PC-9 (cell line): ENCODE measurements around the gene STX16.

Experiments used
- CTCF ChIP-seq: fragments of 200-600 bp; sonication (generic); conservative IDR thresholded peaks from 2 replicates; pipeline ENCODE4 v1.6.1; 2017; ENCODE audit warnings: mixed run types, antibody characterized with exemption, mild to moderate bottlenecking, moderate library complexity
- EZH2 ChIP-seq: fragments of 200-600 bp; sonication (generic); IDR thresholded peaks from 2 replicates; pipeline ENCODE4 v1.8.0; 2017; ENCODE audit warnings: antibody characterized with exemption, low read depth

- TF ChIP-seq CTCF (no peak), EZH2 (no peak)
These were observed 26.4 kb upstream of the STX16 start for GRCh38 chr20:58624687-58625086.
